H1 (cell line): ENCODE measurements around the gene C16orf87. TPM values are rescaled to one million over a fixed set of nuclear protein-coding genes. Genes with fewer than 3 reads are reported as not detected.

Experiments used
- ASH2L ChIP-seq: fragments of 200-600, 300-600 bp; sonication (generic); IDR thresholded peaks from one replicate; pipeline ENCODE4 v1.7.1; 2017; ENCODE audit warnings: low read length
- CHD7 ChIP-seq: fragments of 300-600 bp; sonication (generic); IDR thresholded peaks from 2 replicates; pipeline ENCODE4 v1.7.1; 2012; ENCODE audit warnings: low read length, moderate library complexity, mild to moderate bottlenecking, inconsistent platforms; ENCODE audit not compliant: insufficient replicate concordance
- EZH2 ChIP-seq: fragments of 200-600 bp; sonication (generic); IDR thresholded peaks from 2 replicates; pipeline ENCODE4 v1.7.1; 2012; ENCODE audit warnings: low read depth, mild to moderate bottlenecking, moderate library complexity, low read length, inconsistent platforms; ENCODE audit not compliant: severe bottlenecking
- NRF1 ChIP-seq: IDR thresholded peaks from 2 replicates; pipeline ENCODE4 v1.6.1; 2011; ENCODE audit warnings: mild to moderate bottlenecking, low read depth, low read length, improper control_type of control experiment
- polyA plus RNA-seq, 7 experiments: library from polyadenylated mRNA; depleted of rRNA in 3 of 7; stranded (reverse) in 5 of 7; unstranded in 2 of 7; fragments of >200 nt in 5 of 7; fragments of 200-250 nt in 2 of 7; gene quantifications; 1 replicate in 5 of 7; 2 replicates in 1 of 7; 4 replicates in 1 of 7; pipeline versions ENCODE4 v1.2.1 to v1.2.3, GENCODE V29; 2011 to 2013; ENCODE audit warnings: missing spikeins in 2 of 7, mixed read lengths in 2 of 7
- total RNA-seq: library from RNA; stranded (reverse); fragmentation: NEBNext Ultra II Directional; extraction: Animal tissue kit (Norgen Biotek cat#: 25700); gene quantifications from 2 replicates; pipeline ENCODE4 v1.2.1, GENCODE V29; 2021

The C16orf87 gene
- total and polyA plus RNA-seq, 2 of the 8 experiments (the other 6 are each of a cell fraction or from before 2014, with no cell fraction given), result 4.8 to 21.8 TPM

DNA sequence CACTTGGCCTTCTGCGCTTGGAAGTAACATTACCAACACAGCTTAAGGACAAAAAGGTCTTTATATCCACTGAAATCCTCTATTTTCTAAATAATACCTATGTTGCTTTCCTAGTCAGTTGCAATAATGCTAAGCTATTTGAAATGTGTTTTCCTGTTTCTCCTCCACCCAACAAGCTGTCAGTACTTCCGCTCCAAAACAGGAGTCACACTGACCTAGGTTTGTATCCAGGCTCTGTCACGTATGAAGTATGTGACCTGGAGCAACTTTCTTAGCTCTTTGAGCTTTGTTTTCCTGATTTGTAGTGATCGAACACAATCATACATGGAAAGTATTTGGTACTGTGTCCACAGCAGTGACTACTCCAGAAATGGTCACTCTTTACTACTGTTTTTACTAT is 58.5 kb downstream of the C16orf87 start (continued):
- TF ChIP-seq CHD7, result no peak
- no peak for TF ChIP-seq NRF1
- TF ChIP-seq EZH2, result no peak
- TF ChIP-seq ASH2L, result no peak
